HG03196 (cell line): ENCODE results near the gene DCC.

ENCODE experiments used
- ATAC-seq: cut with Tn5 transposase; IDR thresholded peaks from one replicate; pipeline ENCODE4 v1.9.1; 2021; ENCODE audit not compliant: unreplicated experiment

DCC gene

DNA sequence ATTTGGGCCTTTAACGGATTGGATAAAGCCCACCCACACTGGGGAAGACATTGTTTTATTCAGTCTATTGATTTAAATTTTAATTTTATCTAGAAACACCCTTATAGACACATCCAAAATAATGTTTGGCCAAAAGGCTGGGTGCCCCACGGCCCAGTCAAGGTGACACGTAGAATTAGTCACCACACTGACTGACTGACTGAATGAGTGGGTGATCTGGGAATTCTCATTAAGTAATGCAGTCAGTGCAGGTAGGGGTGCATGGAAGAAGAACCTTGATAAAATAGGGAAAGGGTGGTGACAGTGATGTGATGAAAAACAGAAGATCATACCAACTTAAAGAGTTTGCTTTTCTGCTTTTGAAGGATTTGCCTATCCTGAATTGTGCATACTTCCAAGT is 554.8 kb downstream of the DCC start:
- ATAC-seq, result no peak

DNA sequence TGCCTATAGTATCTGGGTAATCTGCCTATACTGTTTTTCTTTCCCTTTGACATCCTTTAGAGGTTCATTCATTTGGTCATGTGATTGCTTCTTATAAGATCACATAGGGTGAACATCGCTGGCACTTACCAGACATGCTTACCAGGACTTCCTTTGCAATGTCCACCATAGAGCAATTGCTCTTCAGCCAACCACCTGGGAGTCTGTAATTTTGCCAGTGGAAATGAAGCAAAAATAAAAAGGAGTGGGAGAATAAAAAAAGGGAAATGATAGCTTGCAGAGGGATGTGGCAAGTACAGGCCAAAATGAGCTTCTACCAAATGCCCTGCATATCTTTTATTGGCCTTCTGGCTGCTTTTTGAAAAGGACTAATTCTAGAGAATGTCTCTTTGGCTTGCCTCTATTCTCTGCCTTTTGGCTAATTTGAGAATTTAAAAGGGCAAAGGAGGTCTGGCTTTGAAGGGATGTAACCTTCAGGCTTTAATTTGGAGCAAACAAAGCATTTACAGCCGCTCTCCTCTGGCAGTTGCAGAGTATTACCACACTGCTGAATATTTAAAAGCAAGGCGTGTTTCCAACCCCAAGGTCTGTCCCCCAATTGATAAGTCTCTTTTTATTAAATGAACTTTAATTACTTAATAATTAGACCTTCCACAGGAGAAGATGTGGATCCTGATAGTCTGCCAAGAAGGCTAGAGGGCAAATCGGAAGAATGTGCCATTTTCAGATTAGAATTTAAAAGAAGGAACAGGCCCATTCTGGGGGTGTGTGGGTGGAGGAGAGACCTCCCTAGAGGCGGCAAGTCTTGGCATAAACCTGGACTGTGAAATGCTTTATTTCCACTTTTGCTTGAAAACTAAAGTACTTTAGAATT is 557.9 kb downstream of the DCC start:
- ATAC-seq, result no peak

GRCh38 chr18:52898485-52899058 is 558.6 kb downstream of the DCC start:
- no peak for ATAC-seq

DNA sequence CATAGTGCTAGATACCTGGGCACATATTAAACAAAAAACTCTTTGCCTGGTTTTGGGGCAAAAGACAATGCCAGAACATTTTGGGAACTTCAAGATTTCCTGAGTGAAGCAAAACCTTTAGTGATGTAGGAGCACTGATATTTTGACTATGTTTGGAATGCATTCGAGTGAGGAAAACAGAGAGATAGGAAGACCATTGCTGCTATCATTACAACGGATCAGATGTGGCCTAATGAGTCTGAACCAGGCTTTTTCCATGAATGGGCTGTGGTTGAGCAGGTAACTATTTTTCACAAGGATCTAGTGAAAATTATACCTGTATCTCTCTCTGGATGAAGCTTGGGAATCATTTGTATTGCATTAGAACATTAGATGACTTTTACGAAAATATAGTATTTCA is 562.2 kb downstream of the DCC start:
- ATAC-seq, result no peak

DNA sequence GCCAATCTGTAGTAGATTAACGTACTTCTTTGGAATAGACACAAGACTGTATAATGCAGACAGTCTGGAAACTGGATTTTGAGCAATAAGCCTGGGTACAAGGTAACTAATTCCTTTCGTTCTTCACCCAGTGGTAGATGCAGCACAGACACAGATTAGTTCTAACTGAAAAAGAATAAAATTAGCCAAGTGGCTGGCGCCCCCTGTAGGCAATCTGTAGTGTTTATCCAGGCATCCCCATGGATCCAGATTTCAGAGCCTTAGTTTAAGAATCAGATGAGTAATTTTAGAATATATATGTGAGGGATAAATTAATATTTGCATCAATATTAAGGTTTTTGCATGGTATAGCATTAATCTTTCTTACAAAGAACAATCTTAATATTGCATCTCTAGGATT is 563.9 kb downstream of the DCC start:
- no peak for ATAC-seq

DNA sequence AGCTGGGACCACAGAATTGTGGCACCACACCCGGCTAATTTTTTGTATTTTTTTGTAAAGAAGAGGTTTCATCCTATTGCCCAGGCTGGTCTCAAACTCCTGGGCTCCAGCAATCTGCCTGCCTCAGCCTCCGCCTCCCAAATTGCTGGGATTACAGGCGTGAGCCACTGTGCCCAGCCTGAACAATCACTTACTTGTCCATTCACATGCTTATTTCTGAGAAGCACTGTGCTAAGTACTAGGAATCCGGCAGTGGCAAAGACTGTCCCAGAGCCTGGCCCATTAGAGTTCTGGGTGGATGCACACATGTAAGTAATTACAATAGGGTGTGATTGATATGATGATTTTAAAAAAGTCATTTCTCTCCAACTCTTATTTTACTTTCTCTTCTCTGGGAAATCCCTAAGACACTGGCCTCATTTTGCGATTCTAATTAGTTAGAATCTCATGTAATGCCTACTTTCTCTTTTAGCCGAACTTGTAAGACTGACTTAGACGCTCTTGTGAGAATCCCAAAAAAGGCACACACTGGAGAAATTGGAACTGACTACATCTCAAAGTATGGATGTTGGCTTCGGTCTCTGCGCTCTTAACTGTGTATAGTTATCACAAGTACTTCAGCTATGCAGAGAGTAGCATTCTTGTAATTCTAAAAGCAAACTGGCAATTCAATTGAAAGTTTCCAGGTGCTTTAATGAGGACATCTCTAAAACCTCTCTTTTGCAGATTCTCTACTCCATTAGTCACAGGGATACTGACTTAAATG is 567.7 kb downstream of the DCC start:
- no peak for ATAC-seq

DNA sequence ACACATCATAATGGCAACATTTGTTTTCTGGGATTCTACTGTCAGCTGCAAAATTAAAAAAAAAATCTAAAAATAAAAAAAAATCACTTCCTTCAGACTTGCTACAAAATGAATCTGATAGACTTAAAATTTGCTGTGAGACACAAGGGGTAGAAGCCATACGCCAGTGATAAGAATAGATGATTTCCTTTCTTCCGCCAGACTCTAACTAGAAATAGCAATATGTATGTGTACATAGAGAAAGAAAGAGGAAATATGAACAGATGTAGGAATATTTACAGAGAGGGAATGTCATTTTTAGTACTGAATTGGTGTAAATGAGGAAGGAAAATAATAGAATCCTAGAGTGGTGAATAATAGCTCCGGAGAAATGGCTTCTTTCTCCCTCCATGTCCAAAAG is 574.2 kb downstream of the DCC start:
- ATAC-seq, result no peak

GRCh38 chr18:52920665-52921064 is 580.7 kb downstream of the DCC start:
- no peak for ATAC-seq

DNA sequence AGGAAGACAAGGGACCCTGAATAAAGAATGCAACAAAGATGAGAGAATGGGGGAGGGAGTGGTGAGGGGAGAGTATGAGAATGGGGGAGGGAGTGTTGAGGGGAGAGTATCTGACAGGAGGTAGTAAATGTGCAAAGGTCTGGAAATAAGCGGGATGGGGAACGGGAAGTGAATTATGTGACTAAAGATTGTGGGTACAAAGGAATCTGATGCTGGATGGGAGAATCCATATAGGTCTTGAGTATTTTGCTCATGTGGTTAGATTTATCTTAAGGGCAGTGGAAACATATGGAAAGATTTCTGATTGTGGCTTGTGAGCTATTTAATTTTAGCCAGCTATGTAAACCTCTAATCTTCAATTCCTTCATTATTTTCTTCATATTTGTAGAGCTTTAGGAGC is 593.4 kb downstream of the DCC start:
- no peak for ATAC-seq

- ATAC-seq, result no peak
These were observed 596.9 kb downstream of the DCC start for GRCh38 chr18:52936931-52937330.

GRCh38 chr18:52937840-52938239 is 597.8 kb downstream of the DCC start:
- no peak for ATAC-seq

DNA sequence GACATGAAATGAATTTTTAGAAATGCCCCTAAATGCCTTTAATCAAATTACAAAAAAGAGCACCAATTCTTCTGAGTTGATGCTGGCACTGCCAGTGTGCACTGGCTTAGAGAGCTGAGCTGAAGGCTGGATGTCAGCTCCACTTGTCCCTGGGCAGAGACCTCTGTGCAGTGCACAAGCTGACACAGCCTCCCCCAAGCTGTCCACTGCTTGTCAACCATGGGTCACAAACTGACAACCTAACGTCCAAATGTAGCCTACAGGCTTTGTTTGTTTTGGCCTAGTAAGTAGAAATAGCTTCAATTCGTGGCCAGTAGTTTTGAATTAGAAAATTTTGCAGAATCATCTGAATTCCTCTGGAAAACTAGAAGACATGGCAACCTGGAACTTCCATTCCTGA is 605.6 kb downstream of the DCC start:
- no peak for ATAC-seq

- ATAC-seq, result no peak
These were observed 609.0 kb downstream of the DCC start for GRCh38 chr18:52948868-52949444.

DNA sequence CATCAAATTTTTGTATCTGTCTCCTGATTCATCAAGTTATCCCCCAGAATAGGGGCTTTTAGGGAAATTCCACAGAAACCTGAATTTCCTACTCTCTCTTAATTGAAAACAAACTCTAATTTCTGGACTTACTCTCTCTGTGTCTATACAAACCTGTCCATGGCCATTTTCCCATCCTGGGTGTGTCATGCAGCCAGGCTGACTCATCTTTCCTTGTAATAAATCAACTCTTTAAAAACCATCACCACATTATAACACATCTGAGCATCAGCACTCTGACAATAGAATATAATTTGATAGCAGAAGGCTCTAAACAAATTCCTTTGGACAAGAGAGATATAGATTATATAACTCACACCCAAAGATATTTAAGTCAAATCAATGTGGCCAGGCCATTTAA is 610.2 kb downstream of the DCC start:
- ATAC-seq, result no peak

- no peak for ATAC-seq
These were observed 613.4 kb downstream of the DCC start for GRCh38 chr18:52953387-52953786.

- no peak for ATAC-seq
These were observed 623.5 kb downstream of the DCC start for GRCh38 chr18:52963481-52963880.

DNA sequence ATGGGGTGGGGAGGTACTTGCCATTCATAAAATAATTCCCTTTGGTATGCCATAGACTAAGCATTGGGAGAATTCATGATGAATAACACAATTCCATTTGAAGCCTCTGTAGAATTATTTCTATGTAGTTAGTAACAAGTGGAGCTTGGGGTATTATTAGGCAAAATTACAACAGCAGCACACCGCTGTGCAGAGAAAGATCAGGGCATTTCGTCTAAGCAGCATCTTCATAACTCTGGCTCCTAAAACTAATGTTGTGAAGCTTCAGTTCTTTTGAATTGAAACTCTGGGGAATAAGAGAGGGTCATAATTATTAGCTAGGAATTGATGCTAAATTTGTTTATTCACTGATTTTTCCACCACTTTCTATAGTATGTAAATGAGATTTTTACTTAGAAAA is 630.7 kb downstream of the DCC start:
- ATAC-seq, result no peak

- ATAC-seq, result no peak
These were observed 631.1 kb downstream of the DCC start for GRCh38 chr18:52971097-52971496.

DNA sequence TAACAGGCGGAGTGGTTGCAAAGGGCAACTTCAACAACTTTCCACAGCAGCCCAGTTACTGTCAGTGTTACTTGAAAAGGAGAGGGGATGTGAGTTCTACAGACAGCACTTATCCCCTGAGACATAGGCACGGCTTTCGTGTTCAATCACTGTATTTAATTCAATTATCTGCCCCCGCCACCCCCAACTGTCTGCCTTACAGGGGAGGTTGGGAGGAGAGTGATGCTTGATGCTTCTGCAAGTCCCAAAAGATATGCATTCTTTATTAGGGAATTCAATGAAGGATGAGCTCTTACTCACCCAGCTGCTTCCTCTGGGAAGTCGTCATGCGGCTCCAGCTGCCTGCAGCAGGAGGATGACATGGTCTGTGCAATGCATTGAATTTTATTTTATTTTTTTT is 639.9 kb downstream of the DCC start:
- no peak for ATAC-seq

DNA sequence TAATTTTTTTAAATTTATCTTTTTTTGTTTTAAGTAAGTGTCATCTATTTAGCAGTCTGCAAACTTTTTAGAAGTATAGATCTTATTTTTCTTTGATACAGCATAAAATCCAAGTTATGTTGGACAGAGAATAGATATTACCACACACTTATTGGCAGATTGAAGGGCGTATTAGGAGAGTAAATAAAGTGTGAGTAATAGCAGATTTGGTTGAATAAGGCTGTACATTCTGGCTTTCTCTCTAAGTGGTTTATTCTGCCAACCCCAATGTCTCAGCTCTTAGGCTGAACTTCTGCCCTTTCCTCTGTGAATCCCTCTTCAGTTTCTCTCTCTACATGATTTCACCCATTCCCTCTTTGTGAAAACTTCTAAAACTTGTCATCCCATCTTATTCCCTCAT is 651.2 kb downstream of the DCC start:
- ATAC-seq, result no peak

- ATAC-seq, result no peak
These were observed 652.0 kb downstream of the DCC start for GRCh38 chr18:52992041-52992440.

DNA sequence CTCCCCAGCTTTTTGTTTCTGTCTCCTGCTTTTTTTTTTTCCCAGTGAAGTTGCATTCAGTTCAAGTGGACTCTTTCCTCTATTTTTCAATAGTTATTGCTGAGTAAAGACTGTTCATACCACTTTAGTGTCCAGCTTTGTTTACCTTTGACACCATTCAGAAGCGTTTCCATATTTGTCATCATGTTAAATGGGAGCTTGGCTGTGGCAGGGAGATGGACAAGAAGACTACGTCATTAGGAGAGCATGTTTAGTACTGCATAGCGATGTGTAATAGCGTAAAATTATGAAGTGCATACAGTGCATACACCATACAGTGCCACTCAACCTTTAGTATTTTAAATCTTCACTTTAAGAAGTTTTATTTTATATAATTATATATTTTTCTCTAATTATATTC is 655.9 kb downstream of the DCC start:
- ATAC-seq, result no peak
